HG02610 (cell line): ENCODE data around the gene RAB3C.
"Not testable (repeated sequence)": the region's sequence is repeated elsewhere in the genome, so short reads cannot be mapped to it uniquely, and the experiment has no call there.

Source experiments
- ATAC-seq: cut with Tn5 transposase; IDR thresholded peaks from one replicate; pipeline ENCODE4 v1.9.1; 2021; ENCODE audit warnings: mild to moderate bottlenecking, moderate library complexity; ENCODE audit not compliant: unreplicated experiment

The RAB3C gene

GRCh38 chr5:58582803-58583491, at the start of gene RAB3C:
Gene RAB3C (plus strand): TSS chr5:58583075. CDS start chr5:58583209, 134 bp downstream.
- ATAC-seq: peak; percentile 100

DNA sequence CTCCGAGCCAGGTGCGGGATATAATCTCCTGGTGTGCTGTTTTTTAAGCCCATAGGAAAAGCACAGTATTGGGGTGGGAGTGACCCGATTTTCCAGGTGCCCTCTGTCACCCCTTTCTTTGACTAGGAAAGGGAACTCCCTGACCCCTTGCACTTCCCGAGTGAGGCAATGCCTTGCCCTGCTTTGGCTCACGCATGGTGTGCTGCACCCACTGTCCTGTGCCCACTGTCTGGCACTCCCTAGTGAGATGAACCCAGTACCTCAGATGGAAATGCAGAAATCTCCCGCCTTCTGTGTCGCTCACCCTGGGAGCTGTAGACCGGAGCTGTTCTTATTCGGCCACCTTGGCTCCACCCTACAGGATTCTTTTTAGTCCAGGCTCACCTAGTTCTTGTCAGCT, 40.9 kb upstream of the RAB3C start:
- not testable (repeated sequence) for ATAC-seq

DNA sequence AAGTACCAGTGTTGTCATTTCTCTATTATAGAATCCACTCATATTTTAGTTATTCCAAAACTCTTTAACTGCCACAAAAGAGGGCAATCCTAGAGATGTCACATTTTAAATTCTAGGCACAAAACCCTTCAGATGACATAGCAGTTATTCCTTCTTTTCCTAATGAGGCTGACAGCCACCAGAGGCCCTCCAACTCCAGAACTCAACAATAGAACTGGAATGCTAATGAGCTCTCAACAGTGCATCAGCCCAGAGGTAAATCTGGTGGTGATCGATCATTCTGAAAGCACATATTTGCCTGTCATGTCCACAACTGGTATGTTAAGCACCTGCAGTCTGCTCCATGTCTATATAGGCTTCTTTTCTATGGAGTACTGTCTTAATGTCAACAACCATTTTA, 40.2 kb upstream of the RAB3C start:
- no peak for ATAC-seq

- ATAC-seq: no peak
These were observed 39.2 kb upstream of the RAB3C start for GRCh38 chr5:58543723-58544122.

GRCh38 chr5:58544195-58544594, 38.7 kb upstream of the RAB3C start:
- ATAC-seq: no peak

- no peak for ATAC-seq
These were observed 37.9 kb upstream of the RAB3C start for GRCh38 chr5:58544926-58545325.

- ATAC-seq: peak; percentile 74
These were observed 37.0 kb upstream of the RAB3C start for GRCh38 chr5:58545912-58546311.

GRCh38 chr5:58548068-58548467, 34.8 kb upstream of the RAB3C start:
- ATAC-seq: no peak

- no peak for ATAC-seq
These were observed 31.4 kb upstream of the RAB3C start for GRCh38 chr5:58551492-58551891.

DNA sequence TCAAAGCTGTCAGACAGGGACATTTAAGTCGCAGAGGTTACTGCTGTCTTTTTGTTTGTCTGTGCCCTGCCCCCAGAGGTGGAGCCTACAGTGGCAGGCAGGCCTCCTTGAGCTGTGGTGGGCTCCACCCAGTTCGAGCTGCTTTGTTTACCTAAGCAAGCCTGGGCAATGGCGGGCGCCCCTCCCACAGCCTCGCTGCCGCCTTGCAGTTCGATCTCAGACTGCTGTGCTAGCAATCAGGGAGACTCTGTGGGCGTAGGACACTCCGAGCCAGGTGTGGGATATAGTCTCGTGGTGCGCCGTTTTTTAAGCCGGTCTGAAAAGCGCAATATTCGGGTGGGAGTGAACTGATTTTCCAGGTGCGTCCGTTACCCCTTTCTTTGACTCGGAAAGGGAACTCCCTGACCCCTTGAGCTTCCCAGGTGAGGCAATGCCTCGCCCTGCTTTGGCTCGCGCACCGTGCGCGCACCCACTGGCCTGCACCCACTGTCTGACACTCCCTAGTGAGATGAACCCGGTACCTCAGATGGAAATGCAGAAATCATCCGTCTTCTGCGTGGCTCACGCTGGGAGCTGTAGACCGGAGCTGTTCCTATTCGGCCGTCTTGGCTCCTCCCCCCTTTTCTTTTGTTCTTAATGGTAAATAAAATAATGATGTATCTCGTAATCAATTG, 25.1 kb upstream of the RAB3C start:
- ATAC-seq: not testable (repeated sequence)

- not testable (repeated sequence) for ATAC-seq
These were observed 19.7 kb upstream of the RAB3C start for GRCh38 chr5:58563016-58563700.

GRCh38 chr5:58564043-58564832, 18.6 kb upstream of the RAB3C start:
- ATAC-seq: not testable (repeated sequence)

DNA sequence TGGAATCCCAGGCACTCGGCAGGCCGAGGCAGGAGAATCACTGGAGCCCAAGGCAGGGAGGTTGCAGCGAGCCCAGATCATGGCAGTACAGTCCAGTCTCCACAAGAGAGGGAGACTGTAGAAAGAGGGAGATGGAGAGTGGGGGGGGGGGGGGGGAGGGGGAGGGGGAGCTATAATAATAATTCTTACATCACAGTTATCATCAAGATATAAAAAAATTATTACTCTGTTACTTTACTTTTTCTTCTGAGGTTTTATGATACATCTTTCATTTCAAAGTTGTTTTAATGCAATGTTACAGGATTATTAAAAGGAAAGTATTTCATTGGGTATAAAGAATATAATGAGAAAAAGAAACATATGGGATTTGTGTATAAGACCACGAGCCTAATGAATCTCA, 17.8 kb upstream of the RAB3C start:
- ATAC-seq: no peak

GRCh38 chr5:58571501-58571900, 11.4 kb upstream of the RAB3C start:
- ATAC-seq: no peak

DNA sequence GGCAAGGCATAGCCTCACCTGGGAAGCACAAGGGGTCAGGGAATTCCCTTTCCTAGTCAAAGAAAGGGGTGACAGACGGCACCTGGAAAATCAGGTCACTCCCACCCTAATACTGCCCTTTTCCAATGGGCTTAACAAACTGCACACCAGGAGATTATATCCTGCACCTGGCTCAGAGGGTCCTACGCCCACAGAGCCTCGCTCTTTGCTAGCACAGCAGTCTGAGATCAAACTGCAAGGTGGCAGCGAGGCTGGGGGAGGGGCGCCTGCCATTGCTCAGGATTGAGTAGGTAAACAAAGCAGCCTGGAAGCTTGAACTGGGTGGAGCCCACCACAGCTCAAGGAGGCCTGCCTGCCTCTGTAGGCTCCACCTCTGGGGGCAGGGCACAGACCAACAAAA, 9.9 kb upstream of the RAB3C start:
- ATAC-seq: not testable (repeated sequence)

DNA sequence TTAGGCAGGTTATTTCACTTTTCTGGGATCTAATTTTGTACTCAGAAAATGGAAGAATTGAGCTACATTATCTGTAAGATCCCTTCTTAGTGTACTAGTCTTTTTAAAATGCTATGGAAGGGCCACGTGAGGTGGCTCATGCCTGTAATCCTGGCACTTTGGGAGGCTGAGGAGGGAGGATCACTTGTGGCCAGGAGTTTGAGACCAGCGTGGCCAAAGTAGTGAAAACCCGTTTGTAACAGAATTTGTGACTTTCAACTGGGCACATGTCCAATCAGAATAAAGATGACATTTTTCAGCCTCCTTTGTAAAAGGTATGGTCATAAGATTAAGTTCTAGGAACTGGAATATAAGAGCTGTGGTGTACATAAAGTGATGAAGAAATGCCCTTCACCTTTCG, 3.1 kb upstream of the RAB3C start:
- no peak for ATAC-seq

- ATAC-seq: peak; percentile 16
These were observed 664 bp upstream of the RAB3C start for GRCh38 chr5:58582019-58582802.

DNA sequence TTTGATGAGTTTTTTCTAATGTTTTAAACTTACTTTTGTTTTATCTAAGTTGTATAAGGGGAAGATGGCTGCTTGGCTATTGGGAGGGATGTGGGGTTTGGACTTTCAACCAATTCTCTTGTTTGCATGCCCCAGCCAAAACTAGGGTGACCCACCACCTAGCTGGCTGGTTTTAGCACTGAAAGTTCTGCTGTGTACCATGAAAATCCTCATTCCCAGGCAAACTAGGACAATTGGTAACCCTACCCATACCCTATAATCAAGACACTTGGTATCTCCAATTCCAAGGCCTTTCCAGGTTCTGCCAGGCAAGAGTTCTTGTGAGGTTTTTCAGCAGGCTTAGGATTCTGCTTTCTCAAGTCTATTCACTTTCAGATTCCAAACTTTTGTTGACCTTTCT, 13.1 kb downstream of the RAB3C start:
- no peak for ATAC-seq

DNA sequence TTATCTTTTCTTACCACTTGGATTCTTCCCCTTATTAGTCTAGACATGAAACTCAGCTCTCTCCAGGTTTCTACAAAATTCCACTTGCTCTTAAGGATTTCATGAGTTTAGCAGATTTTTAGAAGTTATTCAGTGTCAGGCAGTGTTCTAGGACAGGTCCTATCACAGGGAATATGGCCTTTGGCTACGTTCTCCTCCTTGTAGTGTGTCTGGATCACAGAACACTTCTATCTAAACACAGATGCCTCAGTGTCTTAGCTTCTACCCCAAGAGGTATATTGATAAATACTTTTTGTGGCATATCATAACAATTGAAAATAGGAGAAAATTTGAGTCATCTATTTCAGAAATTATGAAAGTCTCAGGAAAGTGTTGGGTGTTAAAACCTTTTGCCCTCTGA, 15.6 kb downstream of the RAB3C start:
- no peak for ATAC-seq

GRCh38 chr5:58599217-58599616, 16.3 kb downstream of the RAB3C start:
- ATAC-seq: no peak
